GM12878 (cell line): ENCODE results near the gene CYREN. TPM values are rescaled to one million over a fixed set of nuclear protein-coding genes. Genes with fewer than 3 reads are reported as not detected.

ENCODE experiments used
- BACH1 ChIP-seq: fragments of 450-650 bp; IDR thresholded peaks from 2 replicates; pipeline ENCODE4 v1.6.1; 2017; ENCODE audit warnings: mild to moderate bottlenecking, borderline replicate concordance
- DPF2 ChIP-seq: fragments of 450-650 bp; IDR thresholded peaks from 2 replicates; pipeline ENCODE4 v1.6.1; 2017; ENCODE audit warnings: mild to moderate bottlenecking
- HDAC2 ChIP-seq: fragments of 200-600 bp; sonication (generic); IDR thresholded peaks from 2 replicates; pipeline ENCODE4 v1.6.1; 2017
- IKZF1 ChIP-seq: fragments of 450-650 bp; conservative IDR thresholded peaks from 2 replicates; pipeline ENCODE4 v1.6.1; 2017; ENCODE audit warnings: antibody characterized with exemption, mild to moderate bottlenecking
- IRF4 ChIP-seq: IDR thresholded peaks from 2 replicates; pipeline ENCODE4 v1.6.1; 2011; ENCODE audit warnings: low read depth, low read length
- KAT2A ChIP-seq: conservative IDR thresholded peaks from 2 replicates; pipeline ENCODE4 v1.6.1; 2011; ENCODE audit warnings: low read depth, low read length; ENCODE audit not compliant: control insufficient read depth
- KDM1A ChIP-seq: fragments of 200-600 bp; sonication (generic); IDR thresholded peaks from 2 replicates; pipeline ENCODE4 v1.6.1; 2016; ENCODE audit warnings: borderline replicate concordance
- MXI1 ChIP-seq: fragments of 150-350 bp; IDR thresholded peaks from 2 replicates; pipeline ENCODE4 v1.6.1; 2011; ENCODE audit warnings: low read depth, mild to moderate bottlenecking, inconsistent platforms, low read length, improper control_type of control experiment
- NR2C1 ChIP-seq: fragments of 450-650 bp; IDR thresholded peaks from 2 replicates; pipeline ENCODE4 v1.6.1; 2017; ENCODE audit warnings: antibody characterized with exemption, mild to moderate bottlenecking, moderate library complexity
- POLR2A ChIP-seq: IDR thresholded peaks from 2 replicates; pipeline ENCODE4 v1.6.1; 2011; ENCODE audit warnings: low read depth, mild to moderate bottlenecking, low read length
- POU2F2 ChIP-seq: IDR thresholded peaks from 3 replicates; pipeline ENCODE4 v1.6.1; 2011; ENCODE audit warnings: low read depth, mild to moderate bottlenecking, low read length, borderline replicate concordance
- RB1 ChIP-seq: fragments of 450-650 bp; formaldehyde crosslinking; IDR thresholded peaks from 2 replicates; pipeline ENCODE4 v1.6.1; 2017; ENCODE audit warnings: mild to moderate bottlenecking, borderline replicate concordance
- SIX5 ChIP-seq: IDR thresholded peaks from 2 replicates; pipeline ENCODE4 v1.6.1; 2011; ENCODE audit warnings: mild to moderate bottlenecking, low read depth, low read length, moderate library complexity; ENCODE audit not compliant: severe bottlenecking
- SMC3 ChIP-seq: IDR thresholded peaks from 2 replicates; pipeline ENCODE4 v1.6.1; 2011; ENCODE audit warnings: low read length, improper control_type of control experiment, borderline replicate concordance
- SRF ChIP-seq, 2 experiments: IDR thresholded peaks; 2 replicates each; pipeline ENCODE4 v1.6.1; 2011; ENCODE audit warnings: low read depth in 2 of 2, low read length in 2 of 2, mild to moderate bottlenecking in 1 of 2, moderate library complexity in 1 of 2
- SUPT20H ChIP-seq: IDR thresholded peaks from 2 replicates; pipeline ENCODE4 v1.6.1; 2011; ENCODE audit warnings: low read depth, mild to moderate bottlenecking, low read length, moderate library complexity, borderline replicate concordance; ENCODE audit not compliant: control insufficient read depth
- TBL1XR1 ChIP-seq: IDR thresholded peaks from 2 replicates; pipeline ENCODE4 v1.6.1; 2012; ENCODE audit warnings: low read depth, low read length, improper control_type of control experiment
- TCF12 ChIP-seq: IDR thresholded peaks from 2 replicates; pipeline ENCODE4 v1.6.1; 2011; ENCODE audit warnings: low read depth, mild to moderate bottlenecking, low read length
- ZNF274 ChIP-seq: IDR thresholded peaks from one replicate; pipeline ENCODE4 v1.8.0; 2011; ENCODE audit not compliant: insufficient read length, insufficient read depth
- ZNF384 ChIP-seq: IDR thresholded peaks from 2 replicates; pipeline ENCODE4 v1.6.1; 2012; ENCODE audit warnings: low read depth, mild to moderate bottlenecking, low read length, improper control_type of control experiment, borderline replicate concordance
- polyA plus RNA-seq, 11 experiments: library from polyadenylated mRNA; depleted of rRNA in 4 of 11; unstranded in 6 of 11; stranded (reverse) in 5 of 11; fragments of >200 nt; fragmentation: Nextera tagmentation in 4 of 11; fragmentation: Illumina TruSeq in 1 of 11; extraction: Ambion mirVana in 4 of 11; extraction: Trizol in 1 of 11; gene quantifications; 1 replicate in 1 of 11; 2 replicates in 10 of 11; pipeline versions ENCODE4 v1.2.1 to v1.2.3, GENCODE V29; 2011 to 2016; ENCODE audit warnings: inconsistent platforms in 2 of 11, missing spikeins in 2 of 11, low read depth in 1 of 11
- total RNA-seq, 4 experiments: library from RNA; depleted of rRNA in 3 of 4; stranded (reverse); fragments of >200 nt in 3 of 4; fragmentation: Illumina TruSeq in 1 of 4; extraction: Trizol in 1 of 4; gene quantifications; 2 replicates each; pipeline versions ENCODE4 v1.2.1 to v1.2.3, GENCODE V29; 2013 to 2021
- TF ChIP-seq, protein P1 (sequence below): fragments of 450-650 bp; IDR thresholded peaks from 2 replicates; pipeline ENCODE4 v1.6.1; 2014; ENCODE audit warnings: mild to moderate bottlenecking
- TF ChIP-seq, protein P2 (sequence below): fragments of 450-650 bp; IDR thresholded peaks from 2 replicates; pipeline ENCODE4 v1.6.1; 2018; ENCODE audit warnings: borderline replicate concordance, mild to moderate bottlenecking; ENCODE audit not compliant: partially characterized antibody
- TF ChIP-seq, protein P3 (sequence below): IDR thresholded peaks from 2 replicates; pipeline ENCODE4 v1.6.1; 2011; ENCODE audit warnings: low read depth, mild to moderate bottlenecking, low read length, moderate library complexity, borderline replicate concordance; ENCODE audit errors: extremely low read depth
- TF ChIP-seq, protein P4 (sequence below): IDR thresholded peaks from 2 replicates; pipeline ENCODE4 v1.6.1; 2011; ENCODE audit warnings: borderline replicate concordance, low read depth, mild to moderate bottlenecking, moderate library complexity, mixed read lengths, low read length; ENCODE audit not compliant: insufficient read depth; ENCODE audit errors: extremely low read length
- TF ChIP-seq, protein P5 (sequence below): fragments of 450-650 bp; IDR thresholded peaks from 2 replicates; pipeline ENCODE4 v1.6.1; 2016; ENCODE audit warnings: mild to moderate bottlenecking

The CYREN gene
- total and polyA plus RNA-seq, 10 of the 15 experiments (the other 5 are each of a cell fraction or from before 2014, with no cell fraction given): 8.7 to 64.3 (median 55.7) TPM

DNA sequence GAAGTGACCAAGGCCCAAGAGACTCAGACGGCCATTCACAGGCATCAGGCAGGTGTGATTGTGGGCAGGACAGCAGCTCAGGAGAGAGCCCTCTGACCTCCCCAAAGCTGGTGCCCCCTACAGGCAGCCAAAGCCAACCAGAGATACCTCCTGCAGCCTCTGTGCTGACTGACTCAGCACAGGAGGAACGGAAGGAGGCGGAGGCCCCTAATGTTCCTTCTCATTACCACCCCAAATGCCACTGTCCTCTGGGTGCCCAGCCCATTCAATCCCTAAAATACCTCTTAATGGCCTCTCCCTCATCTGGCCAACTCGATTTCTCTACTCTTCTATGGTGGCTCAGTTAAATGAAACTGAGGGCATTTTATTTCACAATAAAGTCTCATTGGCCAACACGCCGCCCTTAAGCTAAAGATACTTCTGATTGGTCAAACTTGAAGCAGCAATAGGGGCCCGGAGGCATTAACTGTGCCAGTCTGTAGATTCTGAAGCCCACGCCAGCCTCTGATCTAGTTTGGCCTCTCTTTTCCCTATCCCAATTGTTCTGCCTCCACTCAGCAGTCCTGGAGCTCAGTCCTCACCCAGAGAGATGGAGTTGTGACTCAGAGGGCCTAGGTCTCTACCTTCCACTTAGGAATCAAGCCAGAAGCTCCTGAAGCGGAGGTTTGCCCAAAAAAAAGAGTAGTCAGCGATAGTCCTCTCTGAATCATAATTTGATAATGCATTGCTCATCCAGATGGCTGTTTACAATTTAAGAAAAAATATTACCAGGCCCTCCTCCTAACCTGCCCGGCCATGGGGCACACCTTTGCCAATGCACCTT, 1.2 kb downstream of the CYREN start (continued):
- TF ChIP-seq SUPT20H (no peak), TBL1XR1 (no peak), RB1 (peak; percentile 42; the same call in 1 of the 2 replicates), KDM1A (no peak), SRF (IDR thresholded peaks at IDR 0.05; ENCODE audit: low read depth in 2 of 2, low read length in 2 of 2) (peak in 1 of 2 experiments; percentile 32; a peak in 1 of 4 replicates), DPF2 (no peak), ZNF384 (no peak), BACH1 (peak; percentile 85), ZNF274 (no peak), IRF4 (0 out of 2 replicates have a peak, but pooled peaks have one; percentile 21), NR2C1 (peak; percentile 49; the same call in 1 of the 2 replicates), POU2F2 (peak; percentile 58; the same call in 1 of the 3 replicates), TCF12 (0 out of 2 replicates have a peak, but pooled peaks have one; percentile 31), SMC3 (peak; percentile 70), POLR2A (peak; percentile 67), HDAC2 (no peak), KAT2A (no peak), SIX5 (no peak), MXI1 (peak; percentile 59; the same call in 1 of the 2 replicates), IKZF1 (peak; percentile 62)
- TF ChIP-seq, protein P1, sequence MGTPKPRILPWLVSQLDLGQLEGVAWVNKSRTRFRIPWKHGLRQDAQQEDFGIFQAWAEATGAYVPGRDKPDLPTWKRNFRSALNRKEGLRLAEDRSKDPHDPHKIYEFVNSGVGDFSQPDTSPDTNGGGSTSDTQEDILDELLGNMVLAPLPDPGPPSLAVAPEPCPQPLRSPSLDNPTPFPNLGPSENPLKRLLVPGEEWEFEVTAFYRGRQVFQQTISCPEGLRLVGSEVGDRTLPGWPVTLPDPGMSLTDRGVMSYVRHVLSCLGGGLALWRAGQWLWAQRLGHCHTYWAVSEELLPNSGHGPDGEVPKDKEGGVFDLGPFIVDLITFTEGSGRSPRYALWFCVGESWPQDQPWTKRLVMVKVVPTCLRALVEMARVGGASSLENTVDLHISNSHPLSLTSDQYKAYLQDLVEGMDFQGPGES: no peak
- TF ChIP-seq, protein P2, sequence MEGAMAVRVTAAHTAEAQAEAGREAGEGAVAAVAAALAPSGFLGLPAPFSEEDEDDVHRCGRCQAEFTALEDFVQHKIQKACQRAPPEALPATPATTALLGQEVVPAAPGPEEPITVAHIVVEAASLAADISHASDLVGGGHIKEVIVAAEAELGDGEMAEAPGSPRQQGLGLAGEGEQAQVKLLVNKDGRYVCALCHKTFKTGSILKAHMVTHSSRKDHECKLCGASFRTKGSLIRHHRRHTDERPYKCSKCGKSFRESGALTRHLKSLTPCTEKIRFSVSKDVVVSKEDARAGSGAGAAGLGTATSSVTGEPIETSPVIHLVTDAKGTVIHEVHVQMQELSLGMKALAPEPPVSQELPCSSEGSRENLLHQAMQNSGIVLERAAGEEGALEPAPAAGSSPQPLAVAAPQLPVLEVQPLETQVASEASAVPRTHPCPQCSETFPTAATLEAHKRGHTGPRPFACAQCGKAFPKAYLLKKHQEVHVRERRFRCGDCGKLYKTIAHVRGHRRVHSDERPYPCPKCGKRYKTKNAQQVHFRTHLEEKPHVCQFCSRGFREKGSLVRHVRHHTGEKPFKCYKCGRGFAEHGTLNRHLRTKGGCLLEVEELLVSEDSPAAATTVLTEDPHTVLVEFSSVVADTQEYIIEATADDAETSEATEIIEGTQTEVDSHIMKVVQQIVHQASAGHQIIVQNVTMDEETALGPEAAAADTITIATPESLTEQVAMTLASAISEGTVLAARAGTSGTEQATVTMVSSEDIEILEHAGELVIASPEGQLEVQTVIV: no peak
- TF ChIP-seq, protein P3, sequence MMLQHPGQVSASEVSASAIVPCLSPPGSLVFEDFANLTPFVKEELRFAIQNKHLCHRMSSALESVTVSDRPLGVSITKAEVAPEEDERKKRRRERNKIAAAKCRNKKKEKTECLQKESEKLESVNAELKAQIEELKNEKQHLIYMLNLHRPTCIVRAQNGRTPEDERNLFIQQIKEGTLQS: no peak
- TF ChIP-seq, protein P4, sequence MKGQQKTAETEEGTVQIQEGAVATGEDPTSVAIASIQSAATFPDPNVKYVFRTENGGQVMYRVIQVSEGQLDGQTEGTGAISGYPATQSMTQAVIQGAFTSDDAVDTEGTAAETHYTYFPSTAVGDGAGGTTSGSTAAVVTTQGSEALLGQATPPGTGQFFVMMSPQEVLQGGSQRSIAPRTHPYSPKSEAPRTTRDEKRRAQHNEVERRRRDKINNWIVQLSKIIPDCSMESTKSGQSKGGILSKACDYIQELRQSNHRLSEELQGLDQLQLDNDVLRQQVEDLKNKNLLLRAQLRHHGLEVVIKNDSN: no peak
- TF ChIP-seq, protein P5, sequence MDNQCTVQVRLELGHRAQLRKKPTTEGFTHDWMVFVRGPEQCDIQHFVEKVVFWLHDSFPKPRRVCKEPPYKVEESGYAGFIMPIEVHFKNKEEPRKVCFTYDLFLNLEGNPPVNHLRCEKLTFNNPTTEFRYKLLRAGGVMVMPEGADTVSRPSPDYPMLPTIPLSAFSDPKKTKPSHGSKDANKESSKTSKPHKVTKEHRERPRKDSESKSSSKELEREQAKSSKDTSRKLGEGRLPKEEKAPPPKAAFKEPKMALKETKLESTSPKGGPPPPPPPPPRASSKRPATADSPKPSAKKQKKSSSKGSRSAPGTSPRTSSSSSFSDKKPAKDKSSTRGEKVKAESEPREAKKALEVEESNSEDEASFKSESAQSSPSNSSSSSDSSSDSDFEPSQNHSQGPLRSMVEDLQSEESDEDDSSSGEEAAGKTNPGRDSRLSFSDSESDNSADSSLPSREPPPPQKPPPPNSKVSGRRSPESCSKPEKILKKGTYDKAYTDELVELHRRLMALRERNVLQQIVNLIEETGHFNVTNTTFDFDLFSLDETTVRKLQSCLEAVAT: peak; percentile 50
